Astrocyte (in vitro differentiated cells and primary cell): ENCODE results near the gene MNT.

Experiments
- CTCF ChIP-seq: IDR thresholded peaks from 2 replicates; pipeline ENCODE4 v1.5.1; 2011; ENCODE audit warnings: low read depth, mild to moderate bottlenecking, inconsistent platforms, low read length, moderate library complexity; ENCODE audit not compliant: insufficient read depth
- EZH2 ChIP-seq: IDR thresholded peaks from 2 replicates; pipeline ENCODE4 v1.6.1; 2012; ENCODE audit warnings: mild to moderate bottlenecking, low read length, inconsistent platforms; ENCODE audit not compliant: insufficient read depth

GRCh38 chr17:2363318-2363717 is 37.5 kb downstream of the MNT start:
- TF ChIP-seq CTCF: no peak
- no peak for TF ChIP-seq EZH2
